MM.1S (cell line): ENCODE measurements around the gene FBXL7.

Source experiments
- DNase-seq: peaks from one replicate; pipeline ENCODE4 v3.0.0-alpha.2; 2015
- H2AFZ ChIP-seq: fragments of 300-600 bp; sonication (generic); 2 replicates; pipeline ENCODE4 v1.6.0; 2016; ENCODE audit warnings: antibody characterized with exemption, low read length
- H3F3A ChIP-seq: fragments of 300-600 bp; sonication (generic); 2 replicates; pipeline ENCODE4 v1.6.1; 2016; ENCODE audit warnings: mild to moderate bottlenecking, antibody characterized with exemption, low read length, moderate library complexity, mixed read lengths; ENCODE audit not compliant: insufficient read depth
- H3K27ac ChIP-seq: fragments of 300-600 bp; sonication (generic); 2 replicates; pipeline ENCODE4 v1.5.1; 2016; ENCODE audit warnings: mild to moderate bottlenecking, low read length
- H3K27me3 ChIP-seq: fragments of 300-600 bp; sonication (generic); replicated peaks from 2 replicates; pipeline ENCODE4 v1.6.0; 2016; ENCODE audit warnings: low read length; ENCODE audit not compliant: insufficient read depth
- H3K36me3 ChIP-seq: fragments of 300-600 bp; sonication (generic); replicated peaks from 2 replicates; pipeline ENCODE4 v1.6.1; 2016; ENCODE audit warnings: mild to moderate bottlenecking, low read length, mixed read lengths; ENCODE audit not compliant: insufficient read depth
- H3K4me1 ChIP-seq: fragments of 300-600 bp; sonication (generic); 2 replicates; pipeline ENCODE4 v1.6.1; 2016; ENCODE audit warnings: low read length, mixed read lengths
- H3K4me2 ChIP-seq: fragments of 300-600 bp; sonication (generic); 2 replicates; pipeline ENCODE4 v1.6.0; 2016; ENCODE audit warnings: low read depth, low read length
- H3K4me3 ChIP-seq: fragments of 300-600 bp; sonication (generic); 2 replicates; pipeline ENCODE4 v1.5.1; 2016; ENCODE audit warnings: low read length, mixed read lengths
- H3K79me2 ChIP-seq: fragments of 300-600 bp; sonication (generic); 2 replicates; pipeline ENCODE4 v1.6.1; 2016; ENCODE audit warnings: mixed run types, low read length, mixed read lengths
- H3K9ac ChIP-seq: fragments of 300-600 bp; sonication (generic); 2 replicates; pipeline ENCODE4 v1.6.1; 2016; ENCODE audit warnings: low read length, mixed read lengths
- H3K9me2 ChIP-seq: fragments of 300-600 bp; sonication (generic); replicated peaks from 2 replicates; pipeline ENCODE4 v1.6.1; 2016; ENCODE audit warnings: mild to moderate bottlenecking, low read length, mixed read lengths; ENCODE audit not compliant: insufficient read depth
- H3K9me3 ChIP-seq: fragments of 300-600 bp; sonication (generic); replicated peaks from 2 replicates; pipeline ENCODE4 v1.6.1; 2016; ENCODE audit warnings: mild to moderate bottlenecking, low read length, mixed read lengths; ENCODE audit not compliant: insufficient read depth
- H4K20me1 ChIP-seq: fragments of 300-600 bp; sonication (generic); 2 replicates; pipeline ENCODE4 v1.6.1; 2016; ENCODE audit warnings: mild to moderate bottlenecking, low read length, moderate library complexity, mixed read lengths; ENCODE audit not compliant: insufficient read depth
- EZH2 ChIP-seq: fragments of 300-600 bp; sonication (generic); optimal IDR thresholded peaks from 2 replicates; pipeline ENCODE3; 2017; ENCODE audit warnings: low read depth, mild to moderate bottlenecking, antibody characterized with exemption, low read length, mixed read lengths
- EZH2phosphoT487 ChIP-seq: fragments of 300-600 bp; sonication (generic); IDR thresholded peaks from 2 replicates; pipeline ENCODE4 v1.6.1; 2018; ENCODE audit warnings: antibody characterized with exemption, low read length
- TF ChIP-seq, protein P1 (sequence below): fragments of 300-600 bp; sonication (generic); IDR thresholded peaks from 2 replicates; pipeline ENCODE4 v1.5.1; 2016; ENCODE audit warnings: antibody characterized with exemption, low read length, mixed read lengths

Gene FBXL7

DNA sequence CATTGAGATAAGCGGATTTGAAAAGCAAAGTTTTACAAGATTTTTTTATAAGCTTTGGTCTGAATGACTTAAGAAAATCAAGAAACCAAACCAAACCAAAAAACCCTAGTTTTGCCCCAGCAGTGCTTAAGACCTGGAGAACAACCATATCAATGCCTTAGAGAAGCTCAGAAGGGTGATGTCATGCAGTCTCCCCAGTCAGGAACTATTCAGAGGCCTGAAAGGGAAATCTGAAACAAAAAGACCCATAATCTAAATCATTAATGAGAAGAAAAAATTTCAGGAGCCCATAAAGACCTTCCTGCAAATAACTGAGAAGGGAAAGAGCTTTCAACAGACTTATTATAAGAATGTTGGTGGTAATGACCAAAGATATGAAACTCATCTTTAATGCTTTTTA is 399.5 kb downstream of the FBXL7 start:
- no peaks in the 10 kb centered on the region for H4K20me1 ChIP-seq
- H2AFZ ChIP-seq, result no peak overlapping the region
- H3K36me3 ChIP-seq, result no peaks in the 10 kb centered on the region
- H3F3A ChIP-seq, result no peaks in the 10 kb centered on the region
- H3K79me2 ChIP-seq, result no peaks in the 10 kb centered on the region
- H3K27me3 ChIP-seq, result no peaks in the 10 kb centered on the region
- DNase-seq, result no peak
- H3K27ac ChIP-seq, result no peak overlapping the region
- no peaks in the 10 kb centered on the region for H3K9me3 ChIP-seq
- no peaks in the 10 kb centered on the region for H3K4me1 ChIP-seq
- H3K4me2 ChIP-seq, result no peak overlapping the region
- H3K9me2 ChIP-seq, result no peaks in the 10 kb centered on the region
- H3K4me3 ChIP-seq, result no peak overlapping the region
- H3K9ac ChIP-seq, result no peak overlapping the region
- no peak for TF ChIP-seq EZH2phosphoT487
- TF ChIP-seq EZH2, result no peak
- TF ChIP-seq, protein P1, sequence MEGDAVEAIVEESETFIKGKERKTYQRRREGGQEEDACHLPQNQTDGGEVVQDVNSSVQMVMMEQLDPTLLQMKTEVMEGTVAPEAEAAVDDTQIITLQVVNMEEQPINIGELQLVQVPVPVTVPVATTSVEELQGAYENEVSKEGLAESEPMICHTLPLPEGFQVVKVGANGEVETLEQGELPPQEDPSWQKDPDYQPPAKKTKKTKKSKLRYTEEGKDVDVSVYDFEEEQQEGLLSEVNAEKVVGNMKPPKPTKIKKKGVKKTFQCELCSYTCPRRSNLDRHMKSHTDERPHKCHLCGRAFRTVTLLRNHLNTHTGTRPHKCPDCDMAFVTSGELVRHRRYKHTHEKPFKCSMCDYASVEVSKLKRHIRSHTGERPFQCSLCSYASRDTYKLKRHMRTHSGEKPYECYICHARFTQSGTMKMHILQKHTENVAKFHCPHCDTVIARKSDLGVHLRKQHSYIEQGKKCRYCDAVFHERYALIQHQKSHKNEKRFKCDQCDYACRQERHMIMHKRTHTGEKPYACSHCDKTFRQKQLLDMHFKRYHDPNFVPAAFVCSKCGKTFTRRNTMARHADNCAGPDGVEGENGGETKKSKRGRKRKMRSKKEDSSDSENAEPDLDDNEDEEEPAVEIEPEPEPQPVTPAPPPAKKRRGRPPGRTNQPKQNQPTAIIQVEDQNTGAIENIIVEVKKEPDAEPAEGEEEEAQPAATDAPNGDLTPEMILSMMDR, result no peak

DNA sequence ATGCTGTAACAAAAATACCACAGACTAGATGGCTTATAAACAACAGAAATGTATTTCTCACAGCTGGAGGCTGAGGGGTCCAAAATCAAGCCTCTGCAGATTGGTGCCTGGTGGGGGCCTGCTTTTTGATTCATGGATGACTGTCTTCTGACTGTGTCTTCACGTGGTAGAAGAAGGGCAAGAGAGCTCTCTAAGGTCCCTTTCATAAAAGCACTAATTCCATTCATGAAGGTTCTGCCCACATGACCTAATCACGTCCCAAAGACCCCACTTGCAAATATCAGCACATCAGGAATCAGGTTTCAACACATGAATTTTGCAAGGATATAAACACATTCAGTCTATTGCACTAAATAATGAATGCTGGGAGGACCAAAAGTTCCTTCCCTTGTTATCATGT is 401.2 kb downstream of the FBXL7 start:
- Histone ChIP-seq H4K20me1 (no peaks in the 10 kb centered on the region), H3K4me3 (no peak overlapping the region), H3K9me2 (no peaks in the 10 kb centered on the region), H3K27ac (no peak overlapping the region), H3K79me2 (no peaks in the 10 kb centered on the region), H3K4me1 (no peaks in the 10 kb centered on the region), H2AFZ (no peak overlapping the region), H3K36me3 (no peaks in the 10 kb centered on the region), H3K9ac (no peak overlapping the region), H3K9me3 (no peaks in the 10 kb centered on the region), H3F3A (no peaks in the 10 kb centered on the region), H3K4me2 (no peak overlapping the region), H3K27me3 (no peaks in the 10 kb centered on the region)
- TF ChIP-seq, protein P1, result no peak
- TF ChIP-seq EZH2phosphoT487 (no peak), EZH2 (no peak)
- no peak for DNase-seq

DNA sequence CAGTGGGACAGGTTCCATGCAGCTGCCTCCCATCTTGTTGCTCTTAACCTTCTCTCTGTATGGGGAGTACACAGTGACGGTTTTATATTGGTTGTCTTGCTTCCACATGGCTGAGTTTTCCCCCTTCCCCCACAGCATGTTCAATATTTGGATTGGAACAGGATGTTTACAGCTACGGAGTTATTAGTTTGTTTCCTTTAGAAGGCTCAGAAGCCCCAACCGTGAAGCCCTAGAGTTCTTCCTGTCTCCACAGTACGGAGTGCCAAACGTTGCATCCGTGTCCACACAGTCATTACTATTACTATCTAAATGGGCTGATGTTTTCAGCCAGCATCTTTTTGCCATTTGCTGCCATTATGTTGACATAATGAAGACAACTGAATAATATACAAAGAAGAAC is 402.1 kb downstream of the FBXL7 start:
- H3K9me2 ChIP-seq, result no peaks in the 10 kb centered on the region
- no peak overlapping the region for H3K4me3 ChIP-seq
- H3K79me2 ChIP-seq, result no peaks in the 10 kb centered on the region
- H3K4me1 ChIP-seq, result no peaks in the 10 kb centered on the region
- DNase-seq, result no peak
- no peak overlapping the region for H3K27ac ChIP-seq
- H3K9me3 ChIP-seq, result no peaks in the 10 kb centered on the region
- no peaks in the 10 kb centered on the region for H4K20me1 ChIP-seq
- no peaks in the 10 kb centered on the region for H3K27me3 ChIP-seq
- H3K36me3 ChIP-seq, result no peaks in the 10 kb centered on the region
- TF ChIP-seq, protein P1, result no peak
- no peak for TF ChIP-seq EZH2
- TF ChIP-seq EZH2phosphoT487, result no peak
- no peaks in the 10 kb centered on the region for H3F3A ChIP-seq
- no peak overlapping the region for H2AFZ ChIP-seq
- no peak overlapping the region for H3K4me2 ChIP-seq
- no peak overlapping the region for H3K9ac ChIP-seq
